HPDE6-E6E7 (cell line): Measurements from ENCODE around the gene MEG3.

Experiments used
- DNase-seq: peaks from one replicate; pipeline ENCODE4 v3.0.0; 2011; ENCODE audit warnings: missing footprints; ENCODE audit errors: extremely low spot score

Gene MEG3

GRCh38 chr14:100864960-100865681, 39.2 kb downstream of the MEG3 start:
- DNase-seq = no peak

GRCh38 chr14:100865682-100866591, 40.0 kb downstream of the MEG3 start:
- DNase-seq = no peak

GRCh38 chr14:100866666-100867630, 41.0 kb downstream of the MEG3 start:
- DNase-seq = no peak

- no peak for DNase-seq
These were observed 41.9 kb downstream of the MEG3 start for GRCh38 chr14:100867631-100868315.

GRCh38 chr14:100868621-100869370, 42.9 kb downstream of the MEG3 start:
- DNase-seq = no peak

GRCh38 chr14:100871234-100872186, 45.6 kb downstream of the MEG3 start:
- no peak for DNase-seq

- no peak for DNase-seq
These were observed 46.6 kb downstream of the MEG3 start for GRCh38 chr14:100872259-100873095.

GRCh38 chr14:100873096-100873482, 47.2 kb downstream of the MEG3 start:
- no peak for DNase-seq

- no peak for DNase-seq
These were observed 48.1 kb downstream of the MEG3 start for GRCh38 chr14:100874051-100874410.

- DNase-seq = no peak
These were observed 48.6 kb downstream of the MEG3 start for GRCh38 chr14:100874411-100875091.

- no peak for DNase-seq
These were observed 49.2 kb downstream of the MEG3 start for GRCh38 chr14:100875126-100875525.

- no peak for DNase-seq
These were observed 50.1 kb downstream of the MEG3 start for GRCh38 chr14:100875861-100876590.

GRCh38 chr14:100878271-100879146, 52.6 kb downstream of the MEG3 start:
- DNase-seq = no peak

GRCh38 chr14:100879194-100879593, 53.3 kb downstream of the MEG3 start:
- DNase-seq = no peak

- DNase-seq = no peak
These were observed 53.9 kb downstream of the MEG3 start for GRCh38 chr14:100879782-100880181.
